Neural progenitor cell (in vitro differentiated cells): ENCODE measurements around the gene NRSN2.

Source experiments
- CTCF ChIP-seq: fragments of 200-600 bp; sonication (generic); IDR thresholded peaks from 2 replicates; pipeline ENCODE4 v1.5.1; 2017; ENCODE audit warnings: antibody characterized with exemption, mild to moderate bottlenecking
- EZH2 ChIP-seq: fragments of 200-600 bp; sonication (generic); IDR thresholded peaks from 2 replicates; pipeline ENCODE4 v1.6.1; 2017; ENCODE audit warnings: antibody characterized with exemption, mild to moderate bottlenecking, moderate library complexity
- EZH2phosphoT487 ChIP-seq: fragments of 200-600 bp; sonication (generic); IDR thresholded peaks from 2 replicates; pipeline ENCODE4 v1.6.1; 2017; ENCODE audit warnings: antibody characterized with exemption

GRCh38 chr20:328027-328974, 18.6 kb upstream of the NRSN2 start:
- TF ChIP-seq CTCF: no peak
- TF ChIP-seq EZH2: no peak
- TF ChIP-seq EZH2phosphoT487: no peak
